SK-N-SH treated with all-trans-retinoic acid at 6 μM for 48 hours (cell line): ENCODE measurements around the gene ZNF100.

Source experiments
- ARNTL ChIP-seq: fragments of 450-650 bp; formaldehyde crosslinking; IDR thresholded peaks from 2 replicates; pipeline ENCODE4 v1.5.0; 2020; ENCODE audit warnings: low read depth, mild to moderate bottlenecking, moderate library complexity, borderline replicate concordance
- CREB5 ChIP-seq: fragments of 250-450 bp; sonication (Bioruptor Pico); IDR thresholded peaks from 2 replicates; pipeline ENCODE4 v1.5.1; 2020; ENCODE audit warnings: low read depth, mild to moderate bottlenecking, moderate library complexity
- CSDC2 ChIP-seq: fragments of 250-450 bp; sonication (Bioruptor Pico); IDR thresholded peaks from 2 replicates; pipeline ENCODE4 v1.5.0; 2020; ENCODE audit warnings: mild to moderate bottlenecking, moderate library complexity
- ESRRG ChIP-seq: fragments of 250-450 bp; sonication (Bioruptor Pico); IDR thresholded peaks from 2 replicates; pipeline ENCODE4 v1.6.1; 2021; ENCODE audit warnings: mild to moderate bottlenecking
- PATZ1 ChIP-seq: fragments of 250-450 bp; sonication (Bioruptor Pico); IDR thresholded peaks from 2 replicates; pipeline ENCODE4 v1.8.0; 2020; ENCODE audit warnings: mild to moderate bottlenecking, moderate library complexity, borderline replicate concordance
- PPARA ChIP-seq: fragments of 250-450 bp; sonication (Bioruptor Pico); IDR thresholded peaks from 2 replicates; pipeline ENCODE4 v1.5.0; 2020; ENCODE audit warnings: mild to moderate bottlenecking, borderline replicate concordance
- RARB ChIP-seq: fragments of 250-450 bp; sonication (Bioruptor Pico); IDR thresholded peaks from 2 replicates; pipeline ENCODE4 v1.8.0; 2021; ENCODE audit warnings: mild to moderate bottlenecking, moderate library complexity
- TOX ChIP-seq: fragments of 250-450 bp; sonication (Bioruptor Pico); IDR thresholded peaks from 2 replicates; pipeline ENCODE4 v1.8.0; 2021; ENCODE audit warnings: mild to moderate bottlenecking, moderate library complexity, borderline replicate concordance
- TSHZ2 ChIP-seq: fragments of 250-450 bp; sonication (Bioruptor Pico); IDR thresholded peaks from 2 replicates; pipeline ENCODE4 v1.5.0; 2020; ENCODE audit warnings: mild to moderate bottlenecking, moderate library complexity
- ZFP30 ChIP-seq: fragments of 450-650 bp; formaldehyde crosslinking; IDR thresholded peaks from 2 replicates; pipeline ENCODE4 v1.5.0; 2022; ENCODE audit warnings: mild to moderate bottlenecking, moderate library complexity
- ZNF565 ChIP-seq: fragments of 450-650 bp; formaldehyde crosslinking; conservative IDR thresholded peaks from 2 replicates; pipeline ENCODE4 v1.5.0; 2020; ENCODE audit warnings: low read depth, mild to moderate bottlenecking, moderate library complexity
- ZNF70 ChIP-seq: fragments of 450-650 bp; formaldehyde crosslinking; IDR thresholded peaks from 2 replicates; pipeline ENCODE4 v1.5.0; 2020; ENCODE audit warnings: mild to moderate bottlenecking, moderate library complexity
- ZNF8 ChIP-seq: fragments of 450-650 bp; formaldehyde crosslinking; IDR thresholded peaks from 2 replicates; pipeline ENCODE4 v1.5.0; 2020; ENCODE audit warnings: mild to moderate bottlenecking, moderate library complexity

- TF ChIP-seq ARNTL (CRISPR knock-in tag) = no peak
- no peak for TF ChIP-seq TSHZ2 (CRISPR knock-in tag)
- TF ChIP-seq TOX (CRISPR knock-in tag) = no peak
- TF ChIP-seq ZNF8 (CRISPR knock-in tag) = no peak
- no peak for TF ChIP-seq RARB (CRISPR knock-in tag)
- TF ChIP-seq PPARA (CRISPR knock-in tag) = no peak
- no peak for TF ChIP-seq ZNF565
- no peak for TF ChIP-seq ZNF70
- TF ChIP-seq CREB5 (CRISPR knock-in tag) = no peak
- no peak for TF ChIP-seq CSDC2 (CRISPR knock-in tag)
- no peak for TF ChIP-seq ESRRG
- no peak for TF ChIP-seq ZFP30
- no peak for TF ChIP-seq PATZ1 (CRISPR knock-in tag)
Measured at GRCh38 chr19:21709464-21709863, 57.9 kb downstream of the ZNF100 start.
